DOHH2 (cell line): ENCODE measurements around the gene ZNF264.
"Not testable (repeated sequence)": the region's sequence is repeated elsewhere in the genome, so short reads cannot be mapped to it uniquely, and the experiment has no call there.

Source experiments
- EZH2phosphoT487 ChIP-seq: fragments of 200-600 bp; sonication (generic); IDR thresholded peaks from 2 replicates; pipeline ENCODE4 v1.6.1; 2017; ENCODE audit warnings: borderline replicate concordance, mild to moderate bottlenecking, antibody characterized with exemption, low read length, moderate library complexity, mixed read lengths
- TF ChIP-seq, protein P1 (sequence below): fragments of 200-600 bp; sonication (generic); IDR thresholded peaks from one replicate; pipeline ENCODE4 v1.5.1; 2014; ENCODE audit warnings: antibody characterized with exemption, mild to moderate bottlenecking, low read depth, low read length; ENCODE audit not compliant: poor library complexity, severe bottlenecking

DNA sequence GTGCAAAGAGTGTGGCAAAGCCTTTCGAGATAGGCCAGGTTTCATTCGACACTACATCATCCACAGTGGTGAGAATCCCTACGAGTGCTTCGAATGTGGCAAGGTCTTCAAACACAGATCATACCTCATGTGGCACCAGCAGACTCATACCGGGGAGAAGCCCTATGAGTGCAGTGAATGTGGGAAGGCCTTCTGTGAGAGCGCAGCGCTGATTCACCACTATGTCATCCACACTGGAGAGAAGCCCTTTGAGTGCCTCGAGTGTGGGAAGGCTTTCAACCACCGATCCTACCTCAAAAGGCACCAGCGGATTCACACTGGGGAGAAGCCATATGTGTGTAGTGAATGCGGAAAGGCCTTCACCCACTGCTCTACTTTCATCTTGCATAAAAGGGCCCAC is 62.5 kb downstream of the ZNF264 start:
- TF ChIP-seq, protein P1, sequence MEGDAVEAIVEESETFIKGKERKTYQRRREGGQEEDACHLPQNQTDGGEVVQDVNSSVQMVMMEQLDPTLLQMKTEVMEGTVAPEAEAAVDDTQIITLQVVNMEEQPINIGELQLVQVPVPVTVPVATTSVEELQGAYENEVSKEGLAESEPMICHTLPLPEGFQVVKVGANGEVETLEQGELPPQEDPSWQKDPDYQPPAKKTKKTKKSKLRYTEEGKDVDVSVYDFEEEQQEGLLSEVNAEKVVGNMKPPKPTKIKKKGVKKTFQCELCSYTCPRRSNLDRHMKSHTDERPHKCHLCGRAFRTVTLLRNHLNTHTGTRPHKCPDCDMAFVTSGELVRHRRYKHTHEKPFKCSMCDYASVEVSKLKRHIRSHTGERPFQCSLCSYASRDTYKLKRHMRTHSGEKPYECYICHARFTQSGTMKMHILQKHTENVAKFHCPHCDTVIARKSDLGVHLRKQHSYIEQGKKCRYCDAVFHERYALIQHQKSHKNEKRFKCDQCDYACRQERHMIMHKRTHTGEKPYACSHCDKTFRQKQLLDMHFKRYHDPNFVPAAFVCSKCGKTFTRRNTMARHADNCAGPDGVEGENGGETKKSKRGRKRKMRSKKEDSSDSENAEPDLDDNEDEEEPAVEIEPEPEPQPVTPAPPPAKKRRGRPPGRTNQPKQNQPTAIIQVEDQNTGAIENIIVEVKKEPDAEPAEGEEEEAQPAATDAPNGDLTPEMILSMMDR = not testable (repeated sequence)
- not testable (repeated sequence) for TF ChIP-seq EZH2phosphoT487
